Fibroblast of skin of back (primary cell): Measurements from ENCODE around the gene GPATCH4.

Experiments used
- DNase-seq: peaks from one replicate; pipeline ENCODE4 v3.0.0-alpha.2; 2013

The GPATCH4 gene

DNA sequence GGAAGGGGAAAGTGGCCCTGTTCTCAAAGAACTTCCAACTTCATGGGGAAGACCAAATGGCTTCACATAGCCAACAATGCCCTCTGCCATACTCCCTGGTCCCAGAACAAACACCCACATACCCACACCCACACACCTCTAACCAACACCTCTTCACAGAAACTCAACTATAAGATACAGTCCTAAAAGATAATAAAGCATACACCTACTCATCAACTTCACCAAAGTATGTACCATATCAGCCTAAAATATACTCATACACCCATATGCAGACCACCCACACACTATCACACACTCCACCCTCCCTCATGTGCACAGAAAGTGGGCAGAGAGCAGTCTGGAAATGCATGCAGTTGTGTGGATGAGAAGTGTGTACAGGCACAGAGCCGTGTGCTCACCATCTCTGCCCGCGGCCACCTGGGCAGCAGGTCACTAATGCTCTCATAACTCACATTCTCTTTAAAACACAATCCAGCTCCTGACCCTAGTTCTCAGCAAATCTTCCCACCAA is 56.6 kb downstream of the GPATCH4 start:
- DNase-seq: no peak
